AG09309 (cell line): Measurements from ENCODE around the gene SKOR1.

Experiments
- DNase-seq: peaks from one replicate; pipeline ENCODE4 v3.0.0-alpha.2; 2010; ENCODE audit warnings: low read depth
- H3K4me3 ChIP-seq: 2 replicates; pipeline ENCODE4 v1.5.1; 2011; ENCODE audit warnings: mild to moderate bottlenecking, low read depth, low read length, moderate library complexity; ENCODE audit not compliant: control insufficient read depth
- CTCF ChIP-seq: IDR thresholded peaks from 2 replicates; pipeline ENCODE4 v1.5.1; 2011; ENCODE audit warnings: mild to moderate bottlenecking, low read depth, low read length, inconsistent platforms; ENCODE audit not compliant: insufficient read depth, control insufficient read depth; ENCODE audit errors: missing control alignments

The SKOR1 gene

DNA sequence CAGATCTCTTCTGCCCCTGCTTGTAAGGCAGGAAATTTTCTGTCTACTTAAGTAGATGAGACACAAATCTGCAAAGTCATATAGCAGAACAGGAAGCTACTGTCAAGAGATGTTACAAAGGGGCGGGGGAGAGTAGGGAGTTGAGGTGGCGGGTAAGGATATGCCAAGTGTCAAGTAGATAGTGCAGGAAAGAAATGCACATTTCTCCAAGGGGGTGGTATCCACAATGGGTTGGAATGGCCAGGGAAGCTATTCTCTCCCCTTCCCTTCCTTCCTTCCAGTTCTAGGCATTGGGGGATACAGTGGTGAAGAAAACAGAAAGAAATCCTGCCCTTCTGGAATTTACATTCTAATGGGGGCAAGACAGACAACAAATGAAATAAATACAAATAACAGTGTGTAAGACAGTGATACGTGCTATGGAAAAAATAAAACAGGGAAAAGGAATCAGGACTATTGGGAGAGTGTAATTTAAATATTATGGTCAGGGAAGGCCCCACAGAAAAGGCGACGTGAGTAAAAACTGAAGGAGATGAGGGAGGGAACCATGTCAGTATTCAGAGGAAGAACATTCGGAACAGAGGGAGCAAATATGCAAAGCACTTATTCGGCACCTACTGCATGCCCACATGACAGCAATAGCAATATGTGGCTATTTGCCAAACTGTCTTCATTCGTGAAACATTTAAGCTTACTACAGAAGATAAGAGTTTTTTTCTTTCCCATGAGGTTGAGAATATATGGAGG, 57.4 kb downstream of the SKOR1 start:
- no peak for TF ChIP-seq CTCF
- DNase-seq: no peak
- no peak overlapping the region for H3K4me3 ChIP-seq

DNA sequence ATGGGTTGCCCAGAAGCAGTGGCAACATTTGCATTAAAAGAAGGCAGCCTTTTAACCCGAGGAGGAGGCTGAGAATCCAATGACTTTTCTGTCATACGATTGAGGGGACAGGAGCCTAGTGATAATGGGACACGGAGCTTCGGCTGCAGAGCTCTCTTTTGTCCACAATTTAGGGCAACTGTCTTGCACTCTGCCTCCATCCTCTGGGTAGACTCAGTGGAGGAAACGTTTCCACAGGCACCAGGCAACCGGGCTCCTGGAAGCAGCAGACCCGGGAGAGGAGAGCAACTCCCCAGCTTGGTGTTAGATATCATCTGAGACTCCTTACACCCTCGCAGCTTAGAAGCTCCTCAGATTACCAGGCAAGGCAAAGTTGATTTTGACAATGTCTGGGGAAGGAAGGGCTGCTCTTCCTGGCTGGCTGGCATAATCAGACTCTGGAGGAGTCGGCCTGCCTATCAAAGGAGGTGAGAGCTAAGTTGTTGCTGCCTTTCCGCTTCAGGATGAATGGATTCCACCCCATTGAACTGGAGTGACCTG, 58.0 kb downstream of the SKOR1 start:
- DNase-seq: no peak
- TF ChIP-seq CTCF: no peak
- no peak overlapping the region for H3K4me3 ChIP-seq

GRCh38 chr15:67884009-67884408, 58.7 kb downstream of the SKOR1 start:
- TF ChIP-seq CTCF: no peak
- H3K4me3 ChIP-seq: no peak overlapping the region
- DNase-seq: no peak
